HK-2 (cell line): ENCODE results near the gene COX7A1.
"Not testable (repeated sequence)": the region's sequence is repeated elsewhere in the genome, so short reads cannot be mapped to it uniquely, and the experiment has no call there.

Experiments
- DNase-seq: peaks from one replicate; pipeline ENCODE4 v3.0.0-alpha.2; 2018; ENCODE audit not compliant: unreplicated experiment

The COX7A1 gene

GRCh38 chr19:36141039-36141927 lies 11.0 kb downstream of the COX7A1 start:
- DNase-seq: peak; percentile 90

DNA sequence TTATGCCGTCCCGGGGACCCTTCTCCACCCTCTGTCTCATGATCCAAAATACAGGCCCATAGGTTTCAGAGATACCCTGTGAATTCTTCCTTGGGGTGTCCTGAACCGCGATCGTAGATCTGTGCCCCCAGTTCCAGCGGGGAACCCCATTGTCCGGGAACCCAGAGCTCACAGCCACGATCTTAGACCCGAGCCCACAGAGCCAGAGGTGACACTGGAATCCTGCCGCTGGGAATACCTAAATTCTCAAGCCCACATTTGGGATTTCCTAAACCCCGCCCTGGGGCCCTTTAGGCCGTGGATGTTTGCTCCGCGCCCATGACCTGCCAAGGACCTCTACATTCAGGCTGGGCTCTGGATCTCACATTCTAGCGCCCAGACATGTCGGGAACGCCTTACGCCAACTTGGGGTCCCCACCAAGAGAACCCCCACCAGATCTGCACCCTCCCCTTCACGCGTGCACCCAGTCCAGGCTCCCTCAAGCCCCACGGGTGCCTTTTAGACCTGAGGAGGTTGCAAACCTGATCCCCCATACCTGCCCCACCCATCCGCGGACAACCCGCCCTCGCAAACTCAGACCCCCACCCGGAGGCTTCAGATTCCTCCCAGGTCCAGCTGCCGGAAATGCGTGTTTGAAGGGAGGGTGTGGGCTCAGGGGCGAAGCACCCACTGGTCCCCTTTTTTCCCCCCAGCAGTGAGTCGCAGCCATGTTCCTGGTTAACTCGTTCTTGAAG lies 11.8 kb downstream of the COX7A1 start:
- DNase-seq: peak; percentile 74

DNA sequence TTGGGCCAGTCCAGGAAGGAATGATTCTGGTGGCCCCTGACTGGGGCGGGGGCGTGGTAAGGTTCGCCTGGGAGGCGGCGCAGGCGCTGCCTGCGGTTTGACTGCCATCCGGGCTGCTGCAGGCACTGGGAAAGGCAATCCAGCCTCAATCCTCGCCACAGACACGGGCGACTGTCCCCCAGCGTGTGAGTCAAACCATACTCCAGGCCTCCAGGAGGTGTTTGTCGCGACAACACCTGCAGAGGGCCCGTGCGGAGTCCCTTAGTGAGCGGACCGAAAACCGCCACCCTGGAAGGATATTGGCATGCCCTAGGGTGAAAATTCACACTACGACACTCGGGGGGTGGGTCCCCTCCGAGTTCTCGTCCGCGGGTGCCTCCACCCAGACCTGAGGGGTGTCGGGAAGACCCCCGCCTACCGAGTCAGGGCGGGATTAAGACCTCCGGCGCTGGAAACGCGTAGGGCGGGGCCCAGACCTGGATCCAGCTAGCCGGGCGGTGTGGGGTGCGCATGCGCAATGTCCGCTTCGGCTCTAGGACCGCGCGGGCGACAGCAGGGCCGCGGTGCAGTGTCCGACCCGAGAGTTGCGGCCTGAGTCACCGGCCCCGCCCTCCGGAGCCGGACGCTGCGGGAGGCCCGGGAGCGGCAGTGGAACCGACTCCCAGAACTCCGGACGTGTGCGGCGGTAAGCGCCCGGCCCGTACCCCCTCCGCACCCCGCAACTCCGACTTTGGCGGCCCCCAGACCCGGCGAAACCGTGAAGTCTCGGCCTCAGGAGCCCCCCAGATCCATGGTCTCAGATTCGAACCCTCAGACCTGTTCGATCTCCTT lies 12.6 kb downstream of the COX7A1 start, which contains the start of gene CAPNS1:
TSS of gene CAPNS1 (plus strand) at position 594 of the 831 bp plus-strand sequence. CDS start 946 bp downstream, outside the sequence.
- peak; percentile 99 for DNase-seq

- no peak for DNase-seq
Measured at GRCh38 chr19:36139120-36139472, 13.2 kb downstream of the COX7A1 start.

DNA sequence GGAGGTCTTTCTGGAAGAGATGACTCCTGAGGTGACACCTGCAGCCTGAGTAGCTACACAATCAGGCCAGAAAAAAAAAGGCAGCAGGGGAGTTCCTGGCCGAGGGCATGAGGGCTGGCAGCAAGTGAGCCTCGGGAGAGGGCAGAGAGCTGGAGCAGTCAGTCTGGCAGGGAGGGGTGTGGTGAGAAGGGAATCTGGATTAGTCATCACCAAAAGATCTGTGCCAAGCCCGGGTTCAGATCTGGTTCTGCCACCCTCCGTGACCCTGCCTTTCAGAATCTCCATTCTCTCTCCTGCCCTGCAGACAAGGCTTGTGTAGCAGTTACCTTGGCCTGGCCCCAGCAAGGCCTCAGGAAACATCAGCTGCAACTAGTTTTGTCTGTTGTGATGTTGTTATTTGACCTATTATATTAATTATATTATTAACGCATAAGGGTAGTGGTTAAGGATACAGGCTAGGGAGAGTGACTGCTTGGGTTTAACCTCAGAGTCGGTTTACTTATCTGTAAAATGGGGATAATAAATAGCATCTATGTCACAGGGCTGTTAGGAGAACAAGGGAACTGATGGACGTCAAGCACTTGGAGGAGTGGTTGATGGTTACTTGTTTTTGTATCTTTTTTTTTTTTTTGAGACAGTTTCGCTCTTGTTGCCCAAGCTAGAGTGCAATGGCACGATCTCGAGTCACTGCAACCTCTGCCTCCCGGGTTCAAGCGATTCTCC lies 15.1 kb downstream of the COX7A1 start:
- peak; percentile 59 for DNase-seq

- not testable (repeated sequence) for DNase-seq
Measured at GRCh38 chr19:36134867-36135266, 17.4 kb downstream of the COX7A1 start.

DNA sequence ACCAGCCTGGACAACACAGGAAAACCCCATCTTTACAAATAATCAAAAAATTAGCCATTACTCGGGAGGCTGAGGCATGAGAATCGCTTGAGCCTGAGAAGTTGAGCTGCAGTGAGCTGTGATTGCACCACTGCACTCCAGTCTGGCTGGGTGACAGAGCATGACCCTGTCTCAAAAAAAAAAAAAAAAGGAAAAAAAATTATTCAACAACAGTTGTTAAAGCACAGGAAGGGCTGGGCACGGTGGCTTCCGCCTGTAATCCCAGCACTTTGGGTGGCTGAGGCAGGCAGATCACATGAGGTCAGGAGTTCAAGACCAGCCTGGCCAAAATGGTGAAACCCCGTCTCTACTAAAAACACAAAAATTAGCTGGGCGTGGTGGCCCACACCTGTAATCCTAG lies 21.0 kb downstream of the COX7A1 start:
- DNase-seq: not testable (repeated sequence)

GRCh38 chr19:36128392-36128736 lies 23.9 kb downstream of the COX7A1 start:
- no peak for DNase-seq

GRCh38 chr19:36125557-36125956 lies 26.7 kb downstream of the COX7A1 start:
- DNase-seq: no peak

- no peak for DNase-seq
Measured at GRCh38 chr19:36121486-36122124, 30.6 kb downstream of the COX7A1 start.

DNA sequence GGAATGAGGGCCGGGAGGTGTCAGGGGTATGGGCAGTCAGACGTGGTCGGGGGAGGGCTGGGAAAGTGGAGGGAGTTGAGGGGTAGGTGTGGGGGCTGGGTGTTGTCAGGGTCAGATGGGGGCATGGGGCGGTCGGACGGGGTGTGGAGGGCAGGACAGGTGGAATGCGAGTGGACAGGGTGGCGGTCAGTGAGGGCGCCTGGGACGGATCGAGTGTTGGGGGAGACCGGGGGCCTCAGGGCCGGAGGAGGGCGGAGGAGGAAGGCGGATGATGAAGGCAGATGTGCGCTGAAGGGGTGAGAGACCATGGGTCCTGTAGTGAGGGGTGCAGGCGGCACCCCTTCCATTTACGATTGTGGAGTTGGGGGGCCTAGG lies 31.3 kb downstream of the COX7A1 start:
- no peak for DNase-seq

DNA sequence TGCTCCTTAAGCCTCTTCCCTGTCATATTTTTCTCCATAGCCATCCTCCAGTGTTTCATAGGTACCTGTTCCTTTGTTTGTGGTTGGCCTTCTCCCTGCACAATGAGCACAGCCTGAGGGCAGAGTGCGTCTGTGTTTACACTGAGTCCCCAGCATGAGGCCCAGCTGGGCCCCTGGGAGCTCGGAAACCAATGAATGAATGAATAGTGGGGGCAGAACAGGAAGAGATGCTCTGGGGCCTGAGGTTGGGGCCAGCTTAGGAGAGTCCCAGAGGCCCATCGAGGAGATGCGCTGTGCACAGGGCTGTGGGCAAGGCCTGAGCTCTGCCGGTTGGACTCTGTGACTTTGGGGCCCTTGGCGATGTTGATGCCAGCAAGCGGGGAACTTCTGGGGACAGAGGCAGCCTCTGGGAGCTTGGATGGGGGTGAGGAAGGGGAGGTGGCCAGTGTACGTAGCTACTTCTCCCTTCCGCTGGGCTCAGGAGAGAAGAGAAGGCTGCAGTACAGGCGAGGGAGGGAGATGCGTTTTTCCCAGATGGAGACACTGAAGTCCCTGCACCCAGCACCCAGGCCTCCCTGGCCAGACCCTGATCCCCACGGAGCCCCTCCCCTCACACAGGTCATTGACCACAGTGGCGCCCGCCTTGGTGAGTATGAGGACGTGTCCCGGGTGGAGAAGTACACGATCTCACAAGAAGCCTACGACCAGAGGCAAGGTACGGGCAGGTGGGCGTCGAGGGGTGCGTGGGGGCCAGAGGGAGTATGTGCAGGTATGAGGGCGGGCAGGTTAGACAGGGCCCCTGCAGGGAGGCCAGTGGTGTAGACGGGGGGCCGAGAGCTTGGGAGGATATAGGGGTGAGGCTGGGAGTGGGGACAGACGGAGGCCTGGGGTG lies 31.9 kb downstream of the COX7A1 start:
- no peak for DNase-seq

DNA sequence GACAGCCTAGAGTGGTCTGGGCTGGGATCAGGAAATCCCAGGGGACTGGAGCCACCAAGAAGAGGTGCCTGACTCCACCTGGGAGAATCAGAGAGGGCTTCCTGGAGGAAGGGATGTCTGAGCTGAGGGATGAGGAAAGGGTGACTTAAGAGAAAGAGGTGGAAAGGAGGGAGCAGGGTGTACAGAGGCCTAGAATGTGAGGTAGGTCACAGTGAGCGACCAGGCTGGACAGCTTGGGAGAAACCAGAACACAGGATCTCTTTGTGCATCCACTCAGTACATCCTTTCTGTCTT lies 36.0 kb downstream of the COX7A1 start:
- DNase-seq: no peak

DNA sequence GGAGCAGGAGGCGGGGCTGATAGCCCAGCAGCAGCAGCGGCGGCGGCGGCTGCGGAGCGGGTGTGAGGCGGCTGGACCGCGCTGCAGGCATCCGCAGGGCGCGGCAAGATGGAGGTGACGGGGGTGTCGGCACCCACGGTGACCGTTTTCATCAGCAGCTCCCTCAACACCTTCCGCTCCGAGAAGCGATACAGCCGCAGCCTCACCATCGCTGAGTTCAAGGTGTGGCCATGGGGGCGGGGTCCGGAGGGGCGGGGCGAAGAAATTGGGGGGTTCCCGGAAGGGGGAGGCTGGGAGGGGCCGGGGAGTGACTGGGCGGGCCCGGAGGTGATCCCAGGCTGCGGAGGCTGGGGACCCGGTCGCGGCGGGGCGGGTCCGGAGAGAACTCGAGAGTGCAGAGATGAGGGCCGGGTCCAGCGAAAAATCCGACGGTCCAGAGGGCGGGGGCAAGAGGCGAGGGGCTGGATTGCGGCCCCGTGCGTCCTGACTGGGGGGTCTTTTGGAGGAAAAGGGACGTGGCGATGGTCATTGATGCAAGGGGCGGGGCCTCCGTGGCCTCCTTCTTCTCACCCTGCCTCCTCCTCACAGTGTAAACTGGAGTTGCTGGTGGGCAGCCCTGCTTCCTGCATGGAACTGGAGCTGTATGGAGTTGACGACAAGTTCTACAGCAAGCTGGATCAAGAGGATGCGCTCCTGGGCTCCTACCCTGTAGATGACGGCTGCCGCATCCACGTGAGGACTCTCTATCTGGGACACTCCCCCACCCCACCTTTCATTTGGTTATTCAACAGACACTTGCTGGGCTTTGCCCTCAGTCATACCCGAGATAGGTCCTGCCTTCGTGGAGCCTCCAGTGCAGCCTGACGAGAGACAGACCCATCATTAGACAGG lies 36.5 kb downstream of the COX7A1 start, which contains the start of gene TBCB:
TSS of gene TBCB (plus strand) at position 16 of the 891 bp plus-strand sequence. CDS start at position 109, 93 bp downstream.
- DNase-seq: no peak

DNA sequence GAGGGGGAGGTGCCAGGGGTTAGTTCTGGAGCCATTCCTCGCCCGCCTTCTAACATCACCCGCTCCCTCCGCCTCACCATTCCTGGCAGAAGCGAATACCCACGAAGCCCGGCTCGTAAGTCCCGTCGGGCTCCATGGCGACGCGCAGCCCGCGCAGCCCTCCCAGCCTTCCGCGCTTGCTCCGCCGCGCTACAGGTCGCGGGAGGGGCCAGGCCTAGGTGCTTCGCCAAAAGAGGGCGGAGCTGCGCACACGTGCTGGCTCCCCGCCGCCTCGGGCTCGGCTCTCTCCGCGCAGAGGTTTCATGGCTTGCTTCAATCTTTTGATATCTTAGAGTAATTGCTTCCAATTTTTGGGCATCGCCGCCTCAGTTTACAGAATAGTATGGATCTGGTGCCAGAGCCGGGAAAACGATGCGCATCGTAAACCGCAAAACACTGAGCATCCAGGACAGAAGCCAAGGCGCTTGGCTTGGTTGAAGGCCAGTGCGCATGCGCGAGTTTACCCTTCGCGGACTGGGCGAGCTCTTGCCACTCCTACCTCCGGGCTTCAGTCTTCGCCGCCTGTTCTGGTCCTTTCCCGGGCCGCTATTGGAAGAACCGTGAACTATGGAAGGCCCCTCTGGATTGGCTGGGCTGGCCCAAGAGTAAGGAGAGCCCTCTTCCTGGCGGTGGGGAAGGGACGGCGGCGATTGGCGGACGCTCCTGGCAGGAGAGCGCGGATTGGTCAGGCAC lies 37.4 kb downstream of the COX7A1 start, which contains the start of gene POLR2I:
TSS of gene POLR2I (minus strand) at position 155 of the 732 bp plus-strand sequence. CDS start at position 136, 19 bp downstream.
- DNase-seq: peak; percentile 100

GRCh38 chr19:36113894-36114720 lies 38.1 kb downstream of the COX7A1 start:
- DNase-seq: peak; percentile 16

DNA sequence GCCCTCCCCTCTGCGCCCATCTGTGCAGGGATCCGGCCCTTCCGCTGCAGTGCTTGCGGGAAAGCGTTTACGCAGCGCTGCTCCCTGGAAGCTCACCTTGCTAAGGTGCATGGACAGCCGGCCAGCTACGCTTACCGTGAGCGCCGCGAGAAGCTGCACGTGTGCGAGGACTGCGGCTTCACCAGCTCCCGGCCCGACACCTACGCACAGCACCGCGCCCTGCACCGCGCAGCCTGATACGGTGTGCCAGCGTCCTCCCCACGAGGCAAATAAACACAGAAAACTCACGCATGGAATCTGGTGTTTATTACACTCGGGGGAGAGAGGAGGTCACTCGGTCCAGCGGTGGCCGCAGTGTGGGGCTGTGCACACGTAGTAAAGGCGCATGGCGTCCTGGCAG lies 38.8 kb downstream of the COX7A1 start:
- DNase-seq: no peak
